Measurements from ENCODE around the gene TMEM11. TPM values are rescaled to one million over a fixed set of nuclear protein-coding genes. Genes with fewer than 3 reads are reported as not detected.

Gene TMEM11
- total and polyA plus RNA-seq, 2 of the 4 experiments (the other 2 are of a cell fraction) = 19.9 to 44.7 TPM

- Histone ChIP-seq H3K23ac (ENCODE audit: low read depth, low read length) (peak overlapping the region; percentile 47; the same call in 1 of the 2 replicates), H3K27me3 (ENCODE audit: control insufficient read depth, insufficient read depth, low read length) (no peaks in the 10 kb centered on the region), H3K9ac (ENCODE audit: low read depth, low read length) (no peak overlapping the region), H3K56ac (ENCODE audit: extremely low read depth, insufficient read depth, low read length) (no peak overlapping the region), H3K9me1 (ENCODE audit: insufficient read depth, low read length) (no peaks in the 10 kb centered on the region; the same call in 1 of the 2 replicates), H2BK15ac (ENCODE audit: low read depth, low read length) (no peak overlapping the region), H2AFZ (replicated peaks; ENCODE audit: low read length, poor library complexity) (no peak overlapping the region), H2BK20ac (ENCODE audit: low read depth, low read length) (no peak overlapping the region), H2BK5ac (ENCODE audit: low read depth, low read length, poor library complexity, severe bottlenecking) (no peak overlapping the region), H3K4me2 (ENCODE audit: low read depth, low read length) (no peak overlapping the region), H3K18ac (ENCODE audit: low read depth, low read length) (no peak overlapping the region), H2BK120ac (ENCODE audit: low read depth, low read length) (no peak overlapping the region), H2AK5ac (ENCODE audit: low read depth, low read length) (no peak overlapping the region), H3K14ac (replicated peaks; ENCODE audit: low read depth, low read length) (no peak overlapping the region), H3K4me3 (ENCODE audit: insufficient read depth, low read depth, low read length) (no peak overlapping the region), H4K5ac (ENCODE audit: low read depth, low read length) (no peak overlapping the region), H2AK9ac (replicated peaks; ENCODE audit: low read depth, low read length, poor library complexity) (peak overlapping the region; percentile 80), H3K4me1 (ENCODE audit: control insufficient read depth, insufficient read depth, low read length) (peaks cover 6% of the 10 kb centered on the region), H4K91ac (ENCODE audit: insufficient read depth, low read depth, low read length) (no peak overlapping the region), H3K79me1 (ENCODE audit: low read depth in 1 of 2, low read length in 2 of 2) (peaks cover 4 to 17% of the 10 kb centered on the region in 2 experiments), H3K4ac (ENCODE audit: low read depth, low read length) (no peak overlapping the region), H4K20me1 (ENCODE audit: insufficient read depth, low read length) (peaks cover 11% of the 10 kb centered on the region; the same call in 1 of the 2 replicates), H3K9me3 (ENCODE audit: control insufficient read depth, insufficient read depth, low read length) (no peaks in the 10 kb centered on the region), H4K8ac (ENCODE audit: low read depth in 2 of 2, low read length in 2 of 2) (no peak overlapping the region), H3K36me3 (ENCODE audit: control insufficient read depth, insufficient read depth, low read length) (no peaks in the 10 kb centered on the region), H3K27ac (ENCODE audit: insufficient read depth, low read length) (no peak overlapping the region)
- DNase-seq (no peak), ATAC-seq (ENCODE audit: low read depth) (no peak)
- TF ChIP-seq NFE2L2 (IDR thresholded peaks at IDR 0.05; ENCODE audit: low read depth, low read length) (no peak), CTCF (conservative IDR thresholded peaks at IDR 0.05; ENCODE audit: low read depth, low read length) (no peak), RCOR1 (IDR thresholded peaks at IDR 0.05; ENCODE audit: insufficient replicate concordance, low read length) (no peak), FOS (IDR thresholded peaks at IDR 0.05; ENCODE audit: low read depth, low read length) (no peak), MXI1 (IDR thresholded peaks at IDR 0.05; ENCODE audit: borderline replicate concordance, low read depth, low read length) (no peak), MAZ (IDR thresholded peaks at IDR 0.05; ENCODE audit: borderline replicate concordance, low read depth, low read length) (no peak), RFX5 (IDR thresholded peaks at IDR 0.05; ENCODE audit: low read depth, low read length) (no peak), SMC3 (IDR thresholded peaks at IDR 0.05; ENCODE audit: low read depth, low read length) (no peak), CEBPB (IDR thresholded peaks at IDR 0.05; ENCODE audit: low read depth, low read length) (no peak)
- dilution Hi-C loops (cut with HindIII; ENCODE audit: low sequenced_read_pairs, unreplicated experiment) = no loop called here
- intact Hi-C loops (cut with micrococcal nuclease) = loop anchor here (5.0 kb wide), 1 partner anchor 123 kb away; the partner anchor contains the start of gene DHRS7B
- CTCF ChIA-PET = no interaction called here
- 42% methylated on average over 4 of the region's 7 CpGs; no CpG with 5 or more reads in 1 of the 2 experiments for WGBS, 2 experiments (ENCODE audit: extremely low coverage in 2 of 2, insufficient read length in 1 of 2)
- POLR2A ChIA-PET (ENCODE audit: unreplicated experiment) = no interaction called here
- BruUV-seq (replicated peaks) = no TSS peak
- in situ Hi-C loops (cut with MboI; ENCODE audit: low sequenced_read_pairs) = no loop called here
Observed at GRCh38 chr17:21249920-21250703, 36.2 kb upstream of the TMEM11 start.

Measured in IMR-90 (cell line).